Fibroblast of mammary gland (primary cell): ENCODE data around the gene PDIA3.
"Not testable (repeated sequence)": the region's sequence is repeated elsewhere in the genome, so short reads cannot be mapped to it uniquely, and the experiment has no call there.

Source experiments
- DNase-seq: peaks from one replicate; pipeline ENCODE4 v3.0.0-alpha.2; 2010; ENCODE audit warnings: low read depth
- H3K4me3 ChIP-seq: 2 replicates; pipeline ENCODE4 v1.5.1; 2011; ENCODE audit warnings: low read depth, mild to moderate bottlenecking, low read length, moderate library complexity; ENCODE audit not compliant: control insufficient read depth
- CTCF ChIP-seq: conservative IDR thresholded peaks from 2 replicates; pipeline ENCODE4 v1.5.1; 2011; ENCODE audit warnings: low read depth, low read length, inconsistent platforms; ENCODE audit not compliant: control insufficient read depth, insufficient read depth

Gene PDIA3

GRCh38 chr15:43746245-43746902, at the start of gene PDIA3:
Gene PDIA3 (plus strand): TSS chr15:43746438. CDS start chr15:43746540, 102 bp downstream.
- peak; percentile 84 for DNase-seq
- H3K4me3 ChIP-seq: peak within 1 kb of the TSS; percentile 73

DNA sequence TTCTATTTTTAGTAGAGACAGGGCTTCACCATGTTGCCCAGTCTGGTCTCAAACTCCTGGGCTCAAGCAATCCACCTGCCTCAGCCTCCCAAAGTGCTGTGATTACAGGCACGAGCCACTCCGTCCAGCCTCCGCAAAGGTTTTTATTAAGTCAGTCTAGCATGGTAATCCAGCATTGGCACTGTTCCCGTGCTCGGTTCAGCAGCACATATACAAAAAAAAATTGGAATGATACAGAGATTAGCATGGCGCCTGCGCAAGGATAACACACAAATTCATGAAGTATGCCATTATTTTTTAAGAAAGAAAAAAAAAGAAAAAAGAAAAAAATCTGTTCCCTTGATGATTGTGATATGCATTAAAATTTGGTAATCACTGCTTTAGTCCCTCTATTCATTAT, 44.1 kb upstream of the PDIA3 start:
- no peak overlapping the region for H3K4me3 ChIP-seq
- no peak for TF ChIP-seq CTCF
- DNase-seq: no peak

DNA sequence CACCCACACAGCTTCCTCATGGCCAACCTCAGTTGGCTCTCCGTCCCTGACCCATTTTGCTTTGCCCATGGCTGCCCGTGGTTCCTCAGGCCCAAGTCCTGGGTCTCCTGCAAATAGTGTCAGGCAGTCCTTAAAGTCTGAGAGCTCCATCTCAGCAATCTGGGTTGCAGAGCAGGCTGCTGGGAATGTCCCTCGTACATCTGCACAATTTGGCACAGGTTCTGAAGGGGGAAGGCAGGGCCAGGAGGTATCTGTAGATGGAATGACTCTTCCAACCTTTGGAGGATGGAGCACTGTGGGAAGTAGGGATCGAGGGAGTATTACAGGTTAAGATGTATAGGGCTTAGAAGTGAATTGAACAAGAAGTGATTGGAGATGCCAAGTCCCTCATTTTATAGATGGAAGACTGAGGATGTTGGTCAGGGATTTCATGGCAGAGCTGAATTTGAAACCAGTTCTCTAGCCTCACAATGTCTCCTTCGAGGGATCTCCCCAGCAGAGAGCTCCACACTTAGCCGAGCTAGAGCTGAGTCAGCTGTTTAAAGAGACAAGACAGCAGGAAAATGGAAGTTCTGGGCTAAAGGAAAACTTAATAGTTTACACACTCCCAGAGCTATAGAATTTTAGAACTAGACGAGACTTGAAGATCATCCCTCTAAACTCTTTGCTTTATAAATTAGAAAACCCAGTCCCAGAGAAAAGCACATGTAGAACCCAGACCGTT, 43.4 kb upstream of the PDIA3 start:
- TF ChIP-seq CTCF: no peak
- DNase-seq: no peak
- no peak overlapping the region for H3K4me3 ChIP-seq

- DNase-seq, H3K4me3 ChIP-seq: not testable (repeated sequence)
These were observed 35.7 kb upstream of the PDIA3 start for GRCh38 chr15:43710431-43711131.

- H3K4me3 ChIP-seq: no peak overlapping the region
- no peak for DNase-seq
- no peak for TF ChIP-seq CTCF
These were observed 23.1 kb upstream of the PDIA3 start for GRCh38 chr15:43723151-43723550.

- DNase-seq, H3K4me3 ChIP-seq: not testable (repeated sequence)
These were observed 19.9 kb upstream of the PDIA3 start for GRCh38 chr15:43726306-43726705.

DNA sequence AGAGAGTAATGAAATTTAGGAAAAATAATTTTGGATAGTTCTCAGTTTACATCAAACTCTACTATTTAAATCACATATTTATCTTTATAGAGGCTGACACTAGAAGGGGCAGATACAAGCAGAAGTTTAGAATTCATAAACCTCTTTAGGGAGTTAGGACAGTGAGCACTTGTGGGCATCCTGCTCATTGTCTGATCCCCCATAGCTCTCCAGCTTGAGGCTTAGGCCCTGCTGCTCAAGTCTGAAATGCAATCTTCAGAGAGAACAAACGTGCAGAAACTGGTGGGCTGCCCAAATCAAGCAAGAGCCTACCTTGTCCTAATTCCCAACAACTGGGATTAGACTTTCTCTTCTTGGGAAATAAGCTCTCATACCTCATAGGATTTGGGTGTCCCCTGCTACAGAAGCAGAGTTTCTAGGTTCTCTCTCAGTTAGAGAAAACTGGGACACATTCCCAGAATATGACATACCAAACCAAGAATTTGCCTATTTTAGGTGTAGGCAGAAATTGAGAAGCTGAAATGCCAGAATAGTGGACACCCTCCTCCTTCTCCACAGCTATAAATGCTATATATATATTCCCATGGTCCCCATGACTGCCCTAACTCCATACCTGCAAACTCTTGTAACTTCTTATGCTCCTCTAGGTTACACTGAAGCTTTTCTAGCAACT, 18.0 kb upstream of the PDIA3 start:
- H3K4me3 ChIP-seq: not testable (repeated sequence)
- peak; percentile 20 for DNase-seq

DNA sequence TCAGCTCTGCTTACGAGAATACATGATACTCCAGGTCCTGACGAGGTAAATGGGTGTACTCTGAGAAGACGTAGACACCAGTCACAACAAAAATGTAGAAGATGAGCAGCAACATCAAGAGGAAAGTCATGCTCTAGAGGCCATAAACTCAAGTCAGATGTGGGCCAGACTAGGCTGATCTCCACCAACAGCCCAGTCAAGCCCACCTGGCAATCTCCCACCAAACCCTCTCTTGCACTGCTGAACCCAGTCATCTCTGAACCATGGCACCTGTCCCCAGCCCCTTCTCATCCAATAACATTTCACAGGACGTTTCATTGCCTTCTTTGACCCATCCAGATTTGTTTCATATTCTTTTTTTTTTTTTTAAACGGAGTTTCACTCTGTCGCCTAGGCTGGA, 10.8 kb upstream of the PDIA3 start:
- no peak for DNase-seq
- H3K4me3 ChIP-seq: no peak overlapping the region
- TF ChIP-seq CTCF: no peak

- peak overlapping the region; percentile 73 for H3K4me3 ChIP-seq
- peak; percentile 43 for DNase-seq
These were observed 668 bp downstream of the PDIA3 start for GRCh38 chr15:43746903-43747309.
